Rectal smooth muscle tissue (tissue), 1 donor: ENCODE measurements around the gene EMC10.

Experiments
- H3K27ac ChIP-seq: one replicate; pipeline ENCODE4 v1.7.0; 2013; ENCODE audit warnings: low read depth, low read length, inconsistent platforms
- H3K27me3 ChIP-seq: one replicate; pipeline ENCODE4 v1.7.0; 2013; ENCODE audit warnings: low read length; ENCODE audit not compliant: control insufficient read depth, insufficient read depth
- H3K36me3 ChIP-seq: one replicate; pipeline ENCODE4 v1.7.0; 2013; ENCODE audit warnings: low read length; ENCODE audit not compliant: control insufficient read depth, insufficient read depth
- H3K4me1 ChIP-seq: one replicate; pipeline ENCODE4 v1.7.0; 2013; ENCODE audit warnings: low read length; ENCODE audit not compliant: control insufficient read depth, insufficient read depth
- H3K4me3 ChIP-seq: one replicate; pipeline ENCODE4 v1.7.0; 2013; ENCODE audit warnings: low read length
- H3K9ac ChIP-seq: one replicate; pipeline ENCODE4 v1.7.0; 2013; ENCODE audit warnings: low read length

EMC10 gene

GRCh38 chr19:50496189-50497021 is 20.1 kb downstream of the EMC10 start:
- Histone ChIP-seq H3K4me1 (no peaks in the 10 kb centered on the region), H3K9ac (no peak overlapping the region), H3K27ac (no peak overlapping the region), H3K27me3 (no peaks in the 10 kb centered on the region), H3K36me3 (no peaks in the 10 kb centered on the region), H3K4me3 (no peak overlapping the region)

GRCh38 chr19:50497022-50497405 is 20.7 kb downstream of the EMC10 start:
- Histone ChIP-seq H3K9ac (no peak overlapping the region), H3K36me3 (no peaks in the 10 kb centered on the region), H3K27ac (no peak overlapping the region), H3K4me1 (no peaks in the 10 kb centered on the region), H3K4me3 (no peak overlapping the region), H3K27me3 (no peaks in the 10 kb centered on the region)

DNA sequence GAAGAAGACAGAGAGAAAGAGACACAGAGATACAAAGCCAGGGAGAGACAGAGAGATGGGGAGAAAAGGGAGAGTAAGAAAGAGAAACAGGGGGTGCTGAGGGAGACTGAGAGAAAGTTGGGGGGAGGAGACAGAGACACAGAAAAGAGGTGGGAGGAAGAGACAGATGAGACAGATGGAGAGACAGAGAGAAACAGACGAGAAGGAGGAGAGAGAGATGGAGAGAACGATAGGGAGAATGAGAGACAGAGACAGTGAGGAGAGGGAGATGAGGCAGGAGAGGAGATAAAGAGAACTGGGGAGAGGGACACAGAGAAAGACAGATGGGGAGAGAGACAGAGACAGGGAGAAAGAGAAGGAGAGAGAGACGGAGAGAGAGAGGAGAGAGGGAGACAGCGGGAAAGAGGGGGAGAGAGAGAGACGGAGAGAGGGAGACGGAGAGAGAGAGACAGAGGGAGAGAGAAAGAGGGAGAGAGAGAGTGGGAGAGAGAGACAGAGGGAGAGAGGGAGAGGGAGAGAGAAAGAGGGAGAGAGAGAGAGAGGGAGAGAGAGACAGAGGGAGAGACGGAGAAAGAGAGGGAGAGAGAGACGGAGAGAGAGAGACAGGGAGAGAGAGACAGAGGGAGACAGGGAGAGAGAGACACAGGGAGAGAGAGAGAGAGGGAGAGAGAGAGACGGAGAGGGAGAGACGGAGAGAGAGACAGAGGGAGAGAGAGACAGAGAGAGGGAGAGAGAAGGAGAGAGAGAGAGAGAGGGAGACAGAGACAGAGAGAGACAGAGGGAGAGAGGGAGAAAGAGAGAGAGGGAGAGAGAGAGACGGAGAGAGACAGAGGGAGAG is 22.1 kb downstream of the EMC10 start:
- H3K9ac ChIP-seq, result no peak overlapping the region
- no peak overlapping the region for H3K27ac ChIP-seq
- H3K4me1 ChIP-seq, result no peaks in the 10 kb centered on the region

DNA sequence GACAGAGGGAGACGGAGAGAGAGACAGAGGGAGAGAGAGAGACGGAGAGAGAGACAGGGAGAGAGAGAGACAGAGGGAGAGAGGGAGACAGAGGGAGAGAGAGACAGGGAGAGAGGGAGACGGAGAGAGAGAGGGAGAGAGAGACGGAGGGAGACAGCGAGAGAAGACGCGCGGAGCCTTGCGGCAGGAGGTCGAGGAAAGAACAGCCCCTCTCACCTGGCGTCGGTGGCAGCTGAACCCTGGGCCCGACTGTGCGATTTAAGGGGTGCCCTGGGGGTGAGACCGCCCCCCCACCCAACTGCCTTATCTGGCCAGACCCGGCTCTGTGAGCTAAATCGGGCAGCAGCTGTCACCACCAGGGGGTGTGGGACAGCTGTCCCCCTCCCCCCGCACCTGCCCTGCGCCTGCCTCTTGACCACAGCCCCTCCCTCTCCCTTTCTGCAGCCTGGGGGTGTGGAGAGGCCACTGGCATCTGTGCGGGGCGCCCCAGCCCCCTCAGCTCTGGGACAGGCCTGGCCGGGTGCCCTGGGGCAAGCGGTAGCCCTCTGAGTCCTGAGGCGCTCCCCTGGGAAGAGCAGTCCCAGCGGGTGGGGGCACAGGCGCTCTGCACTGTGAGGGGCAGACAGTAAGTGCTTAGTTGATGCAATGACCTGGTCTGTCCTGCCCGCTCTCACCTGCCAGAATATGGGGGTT is 23.9 kb downstream of the EMC10 start:
- no peaks in the 10 kb centered on the region for H3K4me1 ChIP-seq
- no peak overlapping the region for H3K9ac ChIP-seq
- H3K27ac ChIP-seq, result no peak overlapping the region
- no peaks in the 10 kb centered on the region for H3K36me3 ChIP-seq
- no peaks in the 10 kb centered on the region for H3K27me3 ChIP-seq
- no peak overlapping the region for H3K4me3 ChIP-seq

More for the DNA sequence above, 22.1 kb downstream of the EMC10 start:
- no peaks in the 10 kb centered on the region for H3K27me3 ChIP-seq
- H3K4me3 ChIP-seq, result no peak overlapping the region
- H3K36me3 ChIP-seq, result no peaks in the 10 kb centered on the region

DNA sequence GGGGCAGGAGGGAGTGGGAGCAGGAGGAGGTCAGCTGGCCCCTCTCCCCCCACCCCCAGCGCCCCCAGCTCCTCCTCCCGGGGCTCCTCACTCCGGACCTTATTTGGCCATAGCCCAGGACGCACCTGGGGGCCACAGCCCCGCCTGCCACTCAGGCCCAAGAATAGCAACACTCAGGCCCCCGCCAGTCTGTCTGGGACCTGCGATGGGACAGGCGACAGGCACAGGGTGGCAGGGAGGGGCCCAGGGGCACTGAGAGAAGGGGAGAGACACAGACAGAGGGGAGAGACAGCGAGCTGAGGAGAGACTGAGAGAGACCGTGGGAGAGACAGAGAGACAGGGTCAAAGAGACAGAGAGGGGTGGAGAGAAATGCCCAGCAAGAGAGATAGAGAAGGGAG is 24.4 kb downstream of the EMC10 start:
- Histone ChIP-seq H3K27ac (no peak overlapping the region), H3K4me3 (no peak overlapping the region), H3K36me3 (no peaks in the 10 kb centered on the region), H3K9ac (no peak overlapping the region), H3K27me3 (no peaks in the 10 kb centered on the region), H3K4me1 (no peaks in the 10 kb centered on the region)

DNA sequence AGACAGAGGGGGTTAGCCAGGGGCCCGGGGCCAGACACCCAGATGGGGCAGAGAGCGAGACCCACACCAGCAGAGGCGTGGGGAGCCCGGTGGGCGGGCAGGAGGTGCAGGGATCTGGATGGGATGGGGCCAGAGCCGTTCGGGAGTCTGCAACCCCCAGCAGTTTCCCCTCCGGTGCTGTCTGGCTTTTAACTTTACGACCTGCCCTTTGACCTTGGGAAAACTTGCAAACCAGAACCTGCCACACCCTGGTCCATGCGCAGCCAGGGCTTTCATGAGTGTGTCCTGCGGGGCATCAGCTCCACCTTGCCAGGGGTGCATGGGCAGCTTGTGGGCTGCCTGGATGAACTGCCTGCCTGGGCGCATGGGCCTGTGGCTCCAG is 24.9 kb downstream of the EMC10 start:
- Histone ChIP-seq H3K27me3 (no peaks in the 10 kb centered on the region), H3K36me3 (no peaks in the 10 kb centered on the region), H3K9ac (no peak overlapping the region), H3K27ac (no peak overlapping the region), H3K4me1 (no peaks in the 10 kb centered on the region), H3K4me3 (no peak overlapping the region)

DNA sequence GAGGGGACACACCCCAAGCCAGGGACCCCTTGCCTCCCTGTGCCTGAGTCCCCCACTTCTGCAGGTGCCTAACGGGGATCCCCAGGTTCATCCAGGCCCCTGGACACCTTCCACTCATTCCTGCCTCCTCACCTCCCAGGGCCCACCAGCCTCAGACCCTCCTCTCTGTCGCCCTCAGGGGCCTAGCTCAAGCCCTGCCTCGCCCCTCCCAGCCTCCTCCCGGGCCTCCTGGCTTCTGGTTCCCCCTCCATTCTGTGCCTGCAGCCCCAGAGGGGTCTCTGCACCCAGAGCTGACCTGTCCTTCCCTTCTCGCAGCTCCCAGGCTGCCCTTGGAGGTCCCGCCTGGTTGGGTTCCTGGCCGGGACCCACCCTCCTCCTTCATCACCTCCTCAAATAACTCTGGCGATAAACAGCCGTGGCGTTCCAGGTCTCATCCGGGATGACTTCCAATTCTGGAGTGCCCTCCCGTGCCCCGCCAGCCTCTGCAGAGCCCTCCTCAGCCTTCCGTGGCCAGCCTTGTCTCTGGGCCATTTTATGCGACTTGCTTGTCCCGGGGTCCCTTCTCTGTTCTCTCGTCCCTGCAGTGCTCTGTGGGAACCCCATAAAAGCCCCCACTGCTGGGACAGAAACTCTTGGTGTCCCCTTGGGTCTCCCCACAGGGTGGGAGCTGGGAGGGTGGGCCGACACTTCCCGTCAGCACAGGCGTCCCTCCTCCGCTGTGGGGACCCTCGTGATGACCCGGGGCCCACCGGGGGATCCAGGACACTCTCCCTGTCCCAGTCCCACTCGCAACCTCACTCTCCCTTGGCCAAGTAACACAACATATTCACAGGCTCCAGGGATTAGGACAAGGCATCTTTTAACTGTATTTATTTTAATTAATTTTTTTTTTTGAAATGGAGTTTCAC is 25.5 kb downstream of the EMC10 start:
- no peak overlapping the region for H3K4me3 ChIP-seq

DNA sequence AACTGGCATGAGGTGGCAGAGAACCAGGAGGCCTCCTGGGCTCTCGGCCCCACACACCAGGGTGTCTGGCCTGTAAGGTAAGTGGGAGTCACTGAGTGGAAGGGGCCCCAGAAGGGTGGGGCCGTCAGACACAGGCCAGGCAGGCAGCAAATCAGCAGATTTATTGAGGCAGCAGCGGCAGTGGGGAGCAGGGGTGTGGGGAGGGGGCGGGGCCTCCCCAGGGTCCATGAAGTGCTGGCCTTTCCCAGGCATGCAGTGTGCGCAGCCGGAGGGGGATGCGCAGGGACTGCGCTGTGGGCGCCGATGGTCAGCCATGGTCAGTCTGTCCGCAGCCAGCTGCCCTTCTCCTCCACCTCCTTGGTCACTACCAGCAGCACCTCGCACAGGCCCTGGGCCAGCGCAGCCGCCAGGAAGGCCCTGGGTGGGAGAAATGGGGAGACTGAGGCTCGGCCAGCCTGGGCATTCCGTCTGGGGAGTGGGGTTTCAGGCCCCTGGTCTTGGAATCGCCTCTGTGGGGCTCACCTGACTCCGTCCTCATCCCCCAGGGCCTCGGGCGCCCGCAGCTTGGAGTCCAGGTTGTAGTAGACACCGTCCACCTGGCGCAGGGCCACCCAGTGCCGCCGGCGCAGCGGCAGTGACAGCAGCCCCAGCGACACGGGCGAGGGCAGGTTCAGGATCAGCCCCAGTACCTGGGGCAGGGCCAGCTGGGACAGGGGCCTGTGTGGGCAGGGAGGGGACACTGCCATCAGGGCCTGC is 29.7 kb downstream of the EMC10 start:
- H3K4me3 ChIP-seq, result no peak overlapping the region
- no peaks in the 10 kb centered on the region for H3K36me3 ChIP-seq
- H3K4me1 ChIP-seq, result no peaks in the 10 kb centered on the region
- H3K9ac ChIP-seq, result no peak overlapping the region
- no peaks in the 10 kb centered on the region for H3K27me3 ChIP-seq
- H3K27ac ChIP-seq, result no peak overlapping the region

More for the DNA sequence above, 25.5 kb downstream of the EMC10 start:
- Histone ChIP-seq H3K9ac (no peak overlapping the region), H3K36me3 (no peaks in the 10 kb centered on the region), H3K27me3 (no peaks in the 10 kb centered on the region), H3K4me1 (no peaks in the 10 kb centered on the region), H3K27ac (no peak overlapping the region)

DNA sequence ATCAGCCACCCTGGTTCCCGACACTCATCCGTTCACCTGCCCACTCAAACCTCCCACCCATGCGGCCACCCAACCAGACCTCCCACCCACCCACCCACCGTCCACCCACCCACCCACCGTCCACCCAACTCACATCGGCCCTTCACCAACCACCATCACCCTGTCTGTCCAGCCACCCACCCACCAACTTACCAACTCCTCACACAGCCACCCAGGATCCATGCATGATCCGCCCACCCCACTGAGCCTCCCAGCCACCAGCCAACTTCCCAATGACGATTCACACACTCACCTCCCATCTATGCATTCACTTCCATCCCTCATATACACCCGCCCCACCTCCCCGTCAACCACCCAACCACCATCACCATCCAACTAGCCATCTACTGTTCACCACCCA is 30.4 kb downstream of the EMC10 start:
- no peak overlapping the region for H3K4me3 ChIP-seq
- H3K27ac ChIP-seq, result no peak overlapping the region
- no peak overlapping the region for H3K9ac ChIP-seq
- no peaks in the 10 kb centered on the region for H3K36me3 ChIP-seq
- no peaks in the 10 kb centered on the region for H3K4me1 ChIP-seq
- no peaks in the 10 kb centered on the region for H3K27me3 ChIP-seq

DNA sequence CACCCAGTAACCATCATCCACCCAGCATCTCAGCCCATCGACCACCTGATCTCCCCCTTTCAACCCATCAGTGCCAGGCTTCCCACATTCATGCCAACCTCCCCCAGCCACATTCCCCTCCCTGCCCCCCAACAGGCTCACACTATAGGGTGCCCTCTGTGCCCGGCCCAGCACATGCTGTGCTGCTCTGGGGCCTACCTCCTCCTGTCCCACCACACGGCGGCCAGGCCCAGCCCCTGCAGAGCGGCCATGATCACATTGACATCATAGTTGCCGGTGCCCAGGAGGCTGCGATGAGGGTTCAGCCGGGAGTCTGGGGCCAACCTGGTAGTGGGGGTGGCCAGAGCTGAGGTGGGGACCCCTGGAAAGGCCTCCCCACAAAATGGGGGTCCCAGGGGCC is 31.1 kb downstream of the EMC10 start:
- Histone ChIP-seq H3K27me3 (no peaks in the 10 kb centered on the region), H3K4me3 (no peak overlapping the region), H3K27ac (no peak overlapping the region), H3K4me1 (no peaks in the 10 kb centered on the region), H3K36me3 (no peaks in the 10 kb centered on the region), H3K9ac (no peak overlapping the region)

DNA sequence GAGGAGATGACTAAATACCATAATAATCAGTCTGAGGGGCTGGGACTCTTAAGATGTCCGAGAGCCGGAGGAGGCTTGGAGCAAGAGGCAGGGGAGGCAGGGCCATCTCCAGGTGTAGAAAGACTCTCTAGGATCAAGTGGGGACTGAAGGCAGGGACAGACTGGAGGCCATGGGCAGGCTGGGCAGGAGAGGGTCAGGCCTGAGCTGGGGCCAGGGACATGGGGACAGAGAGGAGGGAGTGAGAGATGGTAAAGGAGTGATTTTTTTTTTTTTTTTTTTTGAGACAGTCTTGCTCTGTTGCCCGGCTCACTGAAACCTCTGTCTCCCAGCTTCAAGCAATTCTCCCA is 32.5 kb downstream of the EMC10 start:
- Histone ChIP-seq H3K4me1 (no peaks in the 10 kb centered on the region), H3K36me3 (no peaks in the 10 kb centered on the region), H3K4me3 (no peak overlapping the region), H3K9ac (no peak overlapping the region), H3K27me3 (no peaks in the 10 kb centered on the region), H3K27ac (no peak overlapping the region)
